Measurements from ENCODE around the gene SKIL.

GRCh38 chr3:170367797-170368196 is 10.3 kb downstream of the SKIL start:
- no peak for TF ChIP-seq CTCF (IDR thresholded peaks at IDR 0.05; ENCODE audit: low read length)
- TF ChIP-seq EZH2 (IDR thresholded peaks at IDR 0.05; ENCODE audit: borderline replicate concordance, low read length): no peak

Data from OCI-LY1 (cell line).